HG02870 (cell line): Measurements from ENCODE around the gene STKLD1.
"Not testable (repeated sequence)": the region's sequence is repeated elsewhere in the genome, so short reads cannot be mapped to it uniquely, and the experiment has no call there.

Source experiments
- ATAC-seq: cut with Tn5 transposase; IDR thresholded peaks from one replicate; pipeline ENCODE4 v1.9.1; 2021; ENCODE audit warnings: mild to moderate bottlenecking, moderate library complexity; ENCODE audit not compliant: unreplicated experiment

Gene STKLD1

GRCh38 chr9:133375724-133376654, at the start of gene STKLD1, which contains the start of gene SURF4:
TSS of gene STKLD1 (plus strand) at chr9:133376366. CDS start at chr9:133376474, 108 bp downstream.
TSS of gene SURF4 (minus strand) at chr9:133376060. CDS start at chr9:133375969, 91 bp downstream.
- peak; percentile 81 for ATAC-seq

- not testable (repeated sequence) for ATAC-seq
These were observed 49.1 kb upstream of the STKLD1 start for GRCh38 chr9:133327021-133327420.

GRCh38 chr9:133327834-133328484, 48.2 kb upstream of the STKLD1 start:
- ATAC-seq, result no peak

GRCh38 chr9:133329306-133330156, 46.6 kb upstream of the STKLD1 start:
- ATAC-seq, result not testable (repeated sequence)

GRCh38 chr9:133331221-133331620, 44.9 kb upstream of the STKLD1 start:
- ATAC-seq, result no peak

- no peak for ATAC-seq
These were observed 44.4 kb upstream of the STKLD1 start for GRCh38 chr9:133331641-133332380.

GRCh38 chr9:133332381-133332730, 43.8 kb upstream of the STKLD1 start:
- no peak for ATAC-seq

- ATAC-seq, result no peak
These were observed 43.2 kb upstream of the STKLD1 start for GRCh38 chr9:133333011-133333410.

- no peak for ATAC-seq
These were observed 42.6 kb upstream of the STKLD1 start for GRCh38 chr9:133333566-133333965.

GRCh38 chr9:133334161-133334560, 42.0 kb upstream of the STKLD1 start:
- ATAC-seq, result no peak

GRCh38 chr9:133334888-133335287, 41.3 kb upstream of the STKLD1 start:
- not testable (repeated sequence) for ATAC-seq

- ATAC-seq, result peak; percentile 64
These were observed 40.0 kb upstream of the STKLD1 start, which contains the start of gene SURF6 for GRCh38 chr9:133335924-133336811. TSS of gene SURF6 (minus strand) at chr9:133336188. CDS start at chr9:133336132, 56 bp downstream.

GRCh38 chr9:133339641-133340040, 36.5 kb upstream of the STKLD1 start:
- ATAC-seq, result no peak

GRCh38 chr9:133340256-133340655, 35.9 kb upstream of the STKLD1 start:
- ATAC-seq, result no peak

- ATAC-seq, result no peak
These were observed 35.2 kb upstream of the STKLD1 start for GRCh38 chr9:133340916-133341315.

GRCh38 chr9:133341369-133342068, 34.6 kb upstream of the STKLD1 start:
- ATAC-seq, result no peak

GRCh38 chr9:133342069-133342406, 34.1 kb upstream of the STKLD1 start:
- no peak for ATAC-seq

GRCh38 chr9:133342570-133342969, 33.6 kb upstream of the STKLD1 start:
- ATAC-seq, result no peak

GRCh38 chr9:133344071-133344470, 32.1 kb upstream of the STKLD1 start:
- no peak for ATAC-seq
